ENCODE measurements around the gene TRPV4.
"Not testable (repeated sequence)": the region's sequence is repeated elsewhere in the genome, so short reads cannot be mapped to it uniquely, and the experiment has no call there.

Gene TRPV4

DNA sequence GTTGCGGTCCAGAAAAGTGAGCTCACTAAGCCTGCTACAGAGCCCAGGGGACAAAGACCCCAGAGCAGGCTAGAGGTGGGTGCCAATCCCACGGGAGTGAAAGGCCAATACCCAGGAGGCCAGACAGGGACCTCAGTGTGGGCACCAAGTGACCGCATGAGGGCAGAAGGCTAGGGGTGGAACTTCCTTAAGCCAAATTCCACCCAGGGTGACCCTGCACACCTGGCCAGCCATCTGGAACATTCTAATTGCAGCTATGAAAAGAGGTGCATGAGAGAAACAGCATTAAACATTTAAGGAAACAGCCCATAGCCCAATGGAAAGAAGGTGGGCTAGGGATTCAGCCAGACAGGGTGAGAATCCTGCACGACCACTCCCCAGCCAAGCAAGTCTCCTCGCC lies 27.8 kb upstream of the TRPV4 start:
- DNase-seq (ENCODE audit: low read depth in 2 of 2) = no peak

DNA sequence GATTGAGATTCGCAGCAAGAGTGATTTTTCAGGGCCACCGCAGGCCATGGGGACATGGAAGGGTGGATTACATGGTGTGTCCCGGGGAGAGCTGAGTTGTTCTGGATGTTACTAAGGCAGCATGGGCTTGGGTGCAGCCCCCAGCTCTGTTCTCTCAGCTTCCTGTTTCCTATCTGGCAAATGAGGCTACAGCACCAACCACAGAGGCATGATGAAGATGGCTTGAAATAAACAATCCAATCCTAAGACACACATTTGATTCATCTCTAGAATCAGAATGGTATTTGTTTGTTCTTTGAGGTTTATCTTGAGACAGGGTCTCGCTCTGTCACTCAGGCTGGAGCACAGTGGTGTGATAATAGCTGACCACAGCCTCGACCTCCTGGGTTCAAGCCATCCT lies 25.6 kb upstream of the TRPV4 start:
- DNase-seq (ENCODE audit: low read depth in 2 of 2) = no peak

DNA sequence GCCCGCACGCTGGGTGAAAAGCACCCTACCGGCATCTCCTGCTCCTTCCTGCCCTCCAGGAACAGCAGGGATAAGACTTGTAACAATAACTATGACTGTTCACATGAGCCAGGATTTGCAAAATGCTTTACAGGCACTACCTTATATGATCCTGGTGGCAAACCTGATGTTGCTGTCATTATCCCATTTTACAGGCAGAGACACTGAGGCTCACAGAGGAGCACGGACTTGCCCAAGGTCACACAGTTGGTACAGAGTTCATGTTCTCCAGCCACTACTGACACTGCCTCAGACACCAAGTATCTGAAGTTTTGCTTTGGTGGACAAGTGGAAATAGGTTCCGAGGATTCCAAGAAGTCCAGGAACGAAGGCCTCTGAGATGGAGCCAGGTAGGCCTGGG lies 24.5 kb upstream of the TRPV4 start:
- DNase-seq (ENCODE audit: low read depth in 2 of 2) = no peak

DNA sequence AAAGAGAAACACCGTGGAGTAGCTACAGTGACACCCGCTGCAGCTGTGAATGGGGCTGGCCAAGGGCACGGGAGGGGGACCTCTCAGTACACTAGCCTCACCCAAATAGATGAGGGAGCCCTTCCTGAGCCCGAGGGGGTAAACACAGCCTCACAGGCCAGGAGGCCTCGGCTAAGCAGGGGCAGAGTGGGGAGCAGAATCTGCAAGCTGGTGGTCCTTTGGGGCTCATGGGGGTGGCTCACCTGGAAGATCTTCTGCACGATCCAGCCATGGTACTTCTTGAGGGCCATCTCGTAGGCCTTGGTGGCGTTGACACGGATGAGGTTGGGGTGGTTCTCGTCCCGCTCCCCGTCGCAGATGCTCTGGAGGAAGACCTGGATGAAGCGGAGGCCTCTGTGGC lies 22.2 kb upstream of the TRPV4 start:
- DNase-seq (ENCODE audit: low read depth in 2 of 2) = no peak

DNA sequence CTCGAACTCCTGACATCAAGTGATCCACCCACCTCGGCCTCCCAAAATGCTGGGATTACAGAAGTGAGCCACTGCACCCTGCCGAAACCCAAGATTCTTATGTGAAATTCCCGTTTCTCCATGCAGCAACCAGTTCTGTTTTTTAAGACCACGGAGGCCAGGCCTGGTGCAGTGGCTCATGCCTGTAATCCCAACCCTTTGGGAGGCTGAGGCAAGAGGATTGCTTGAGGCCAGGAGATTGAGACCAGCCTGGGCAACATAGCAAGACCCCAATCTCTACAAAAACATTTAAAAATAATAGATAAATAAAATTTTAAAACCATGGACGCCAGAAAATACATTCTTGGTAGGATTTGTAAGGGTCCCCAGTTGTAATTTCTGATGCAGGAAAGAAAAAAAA lies 17.3 kb upstream of the TRPV4 start:
- not testable (repeated sequence) for DNase-seq (ENCODE audit: low read depth in 2 of 2)

DNA sequence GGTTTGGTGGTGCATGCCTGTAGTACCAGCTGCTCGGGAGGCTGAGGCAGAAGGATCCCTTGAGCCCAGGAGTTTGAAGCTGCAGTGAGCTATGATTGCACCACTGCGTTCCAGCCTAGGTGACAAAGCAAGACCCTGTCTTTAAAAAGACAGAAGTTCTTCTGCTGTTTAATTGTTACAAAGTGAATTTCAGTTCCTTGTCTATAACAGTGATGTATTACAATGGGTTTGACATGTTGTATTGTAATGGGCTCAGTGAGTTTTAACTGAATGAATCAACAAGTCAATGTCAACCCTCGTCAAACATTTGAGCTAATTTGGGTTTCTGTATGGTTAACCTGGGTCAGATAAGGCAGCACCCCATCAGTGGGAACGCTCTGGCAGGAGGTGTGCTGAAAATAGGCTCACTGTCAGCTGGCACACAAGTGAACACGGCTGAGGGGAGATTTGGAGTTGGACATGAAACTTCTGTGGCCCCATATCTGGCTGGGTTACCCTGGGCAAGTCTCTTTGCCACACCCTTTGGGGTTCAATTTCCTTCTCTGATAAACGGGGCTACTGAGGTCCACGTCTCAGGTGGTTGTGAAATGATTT lies 14.0 kb upstream of the TRPV4 start:
- DNase-seq (ENCODE audit: low read depth in 2 of 2) = no peak

DNA sequence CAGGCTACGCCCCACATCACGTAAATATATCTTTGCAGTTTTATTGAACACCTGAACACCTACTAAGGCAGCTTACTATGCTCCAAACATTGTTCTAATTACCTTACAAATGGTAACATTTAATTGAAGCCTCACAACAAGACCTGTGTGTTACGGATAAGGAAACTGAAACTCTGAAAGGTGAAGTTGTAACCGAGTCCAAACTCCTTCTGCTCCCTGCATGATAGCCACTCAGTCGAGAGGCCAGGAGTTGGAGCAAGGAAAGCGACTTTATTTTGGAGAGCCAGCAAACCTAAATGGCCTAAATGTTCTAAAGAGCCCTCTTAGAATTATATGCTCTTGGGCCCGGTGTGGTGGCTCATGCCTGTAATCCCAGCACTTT lies 12.6 kb upstream of the TRPV4 start:
- no peak for DNase-seq (ENCODE audit: low read depth in 2 of 2)

DNA sequence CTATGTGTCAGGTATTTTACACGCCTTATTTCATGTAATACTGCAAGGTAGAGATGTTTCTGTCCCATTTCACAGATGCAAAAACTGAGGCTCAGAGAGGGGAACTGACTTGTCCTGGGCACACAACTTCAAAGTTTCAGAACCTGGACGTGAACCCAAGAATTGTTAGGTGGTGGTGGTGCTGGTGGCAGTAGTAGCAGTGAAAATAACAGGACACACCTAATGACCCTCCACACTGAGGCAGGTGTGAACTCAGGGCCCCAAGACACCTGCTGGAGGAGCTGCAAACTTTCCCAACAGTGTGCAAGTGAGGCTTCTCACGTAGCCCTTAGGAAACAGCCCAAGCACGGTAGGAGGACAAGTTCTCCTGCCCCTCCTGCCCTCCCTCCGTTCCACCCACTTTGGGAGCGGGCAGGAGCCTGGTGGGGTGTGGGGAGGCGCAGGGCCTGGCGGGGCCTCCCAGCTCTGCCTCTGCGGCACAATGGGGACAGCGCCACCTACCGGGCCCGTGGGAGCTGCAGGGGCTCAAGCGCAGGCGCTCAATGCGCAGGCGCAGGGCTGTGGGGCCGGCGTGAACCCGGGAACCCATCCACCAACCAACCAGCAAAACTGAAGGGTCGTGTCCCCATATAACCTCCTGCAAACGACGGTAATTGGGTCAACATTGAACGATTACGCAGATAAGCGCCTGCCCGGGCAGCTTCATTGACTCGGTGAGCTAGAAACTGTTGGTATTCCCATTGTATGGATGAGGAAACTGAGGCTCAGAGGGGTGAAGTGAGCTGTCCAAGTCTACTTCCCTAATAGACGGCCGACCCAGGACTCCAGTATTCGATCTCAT lies 12.0 kb upstream of the TRPV4 start:
- peak; percentile 79 to 82 for DNase-seq (ENCODE audit: low read depth in 2 of 2)

DNA sequence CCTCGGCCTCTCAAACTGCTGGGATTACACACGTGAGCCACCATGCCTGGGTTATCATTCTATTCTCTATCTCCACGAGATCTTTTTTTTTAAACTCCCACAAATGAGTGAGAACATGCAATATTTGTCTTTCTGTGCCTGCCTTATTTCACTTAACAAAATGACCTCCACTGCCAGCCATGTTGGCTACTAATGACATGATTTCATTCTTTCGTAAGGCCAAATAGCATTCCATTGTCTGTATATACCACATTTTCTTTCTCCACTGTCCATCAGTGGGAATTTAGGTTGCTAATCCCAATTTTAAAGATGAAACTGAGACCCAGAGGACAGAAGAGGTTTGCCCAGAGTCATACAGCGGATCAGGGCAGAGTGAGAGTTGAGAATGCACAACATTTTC lies 10.9 kb upstream of the TRPV4 start:
- no peak for DNase-seq (ENCODE audit: low read depth in 2 of 2)

DNA sequence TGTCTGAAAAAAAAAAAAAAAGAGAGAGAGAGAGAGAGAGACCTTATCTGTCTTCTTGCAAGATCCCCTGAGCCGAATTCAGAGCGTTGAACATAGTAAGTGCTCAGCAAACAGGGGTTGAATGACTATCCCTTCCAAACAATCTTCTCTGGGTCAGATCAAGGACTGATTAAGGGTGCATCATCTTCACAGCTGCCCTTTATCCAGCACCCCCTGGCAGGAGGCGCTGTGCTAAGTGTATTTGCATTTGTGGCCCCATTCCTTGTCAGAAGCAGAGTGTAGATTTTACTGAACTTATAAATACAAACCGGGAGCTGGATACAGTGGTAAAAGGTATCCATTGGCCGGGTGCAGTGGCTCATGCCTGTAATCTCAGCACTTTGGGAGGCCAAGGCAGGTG lies 8.8 kb upstream of the TRPV4 start:
- DNase-seq (ENCODE audit: low read depth in 2 of 2) = no peak

DNA sequence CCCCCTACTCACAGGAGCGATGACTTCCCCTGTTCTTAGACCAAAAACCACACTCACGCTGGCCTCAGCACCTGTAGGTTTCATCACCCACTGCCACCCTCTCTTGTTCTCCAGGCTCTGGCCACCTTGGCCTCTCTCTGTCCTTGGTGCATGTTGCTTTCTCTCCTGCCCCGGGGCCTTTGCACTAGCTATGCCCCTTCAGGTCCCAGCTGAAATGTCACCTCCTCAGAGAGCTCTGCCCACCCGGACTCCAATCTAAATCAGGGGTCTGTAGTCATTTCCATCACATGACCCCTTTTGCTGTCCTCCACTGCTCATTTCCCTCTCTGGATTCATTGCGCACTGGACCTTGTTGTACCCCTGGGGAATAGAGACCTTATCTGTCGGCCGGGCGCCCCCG lies 8.2 kb upstream of the TRPV4 start:
- DNase-seq (ENCODE audit: low read depth in 2 of 2) = no peak

DNA sequence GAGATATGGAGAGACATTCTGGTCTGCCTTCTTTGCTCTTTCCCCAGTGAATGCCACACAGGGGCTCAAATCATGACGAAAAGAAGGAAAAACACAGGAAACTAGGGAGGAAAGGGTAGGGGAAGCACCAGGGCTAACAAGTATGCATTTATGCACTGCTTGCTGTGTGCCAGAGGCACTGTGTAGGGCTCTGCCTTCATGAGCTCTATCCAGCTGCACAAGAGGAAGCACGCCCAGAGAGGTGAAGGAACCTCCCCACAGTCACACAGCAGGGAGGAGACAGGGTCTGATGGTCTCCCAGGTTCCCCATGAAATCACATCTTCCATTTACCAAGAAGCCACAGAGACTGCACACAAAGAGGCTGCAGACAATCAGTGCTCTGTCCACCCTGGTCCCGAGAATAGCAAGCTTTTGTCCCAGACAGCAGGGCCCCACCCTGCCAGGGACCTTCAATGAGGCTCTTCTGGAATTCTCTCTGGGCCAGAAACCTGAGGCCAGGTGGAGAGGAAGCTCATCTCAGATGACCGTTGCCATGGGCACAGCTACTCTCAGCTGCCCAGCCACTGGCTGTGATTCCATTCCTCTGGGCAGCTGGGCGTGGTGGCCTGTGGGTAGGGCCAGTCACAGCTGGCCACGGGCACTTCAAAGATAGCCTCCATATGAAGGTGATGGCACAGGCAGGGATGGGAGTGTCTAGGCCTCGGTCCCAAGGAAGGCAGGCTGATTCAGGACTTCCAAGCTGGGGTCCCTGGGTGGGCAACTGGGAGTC lies 7.3 kb upstream of the TRPV4 start:
- no peak for DNase-seq (ENCODE audit: low read depth in 2 of 2)

DNA sequence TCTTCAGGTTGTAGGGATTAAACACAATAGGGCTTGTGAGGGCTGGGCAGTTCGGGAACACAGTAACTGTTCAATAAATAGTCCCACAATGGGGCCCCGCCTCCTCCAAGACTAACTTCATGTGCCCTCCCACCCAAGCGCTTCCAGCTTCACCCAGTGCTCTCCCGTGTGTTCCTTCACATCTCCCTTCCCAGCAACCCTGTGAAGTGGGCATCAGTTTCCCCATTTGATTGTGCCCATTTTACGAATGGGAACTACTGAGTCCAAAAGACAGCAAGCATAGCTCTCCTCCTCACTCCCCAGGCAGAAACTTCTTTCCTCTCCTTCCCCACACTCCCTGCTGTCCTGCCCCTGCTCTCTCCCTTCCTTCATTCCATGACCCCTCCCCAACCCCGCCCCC lies 6.2 kb upstream of the TRPV4 start:
- DNase-seq (ENCODE audit: low read depth in 2 of 2) = no peak

DNA sequence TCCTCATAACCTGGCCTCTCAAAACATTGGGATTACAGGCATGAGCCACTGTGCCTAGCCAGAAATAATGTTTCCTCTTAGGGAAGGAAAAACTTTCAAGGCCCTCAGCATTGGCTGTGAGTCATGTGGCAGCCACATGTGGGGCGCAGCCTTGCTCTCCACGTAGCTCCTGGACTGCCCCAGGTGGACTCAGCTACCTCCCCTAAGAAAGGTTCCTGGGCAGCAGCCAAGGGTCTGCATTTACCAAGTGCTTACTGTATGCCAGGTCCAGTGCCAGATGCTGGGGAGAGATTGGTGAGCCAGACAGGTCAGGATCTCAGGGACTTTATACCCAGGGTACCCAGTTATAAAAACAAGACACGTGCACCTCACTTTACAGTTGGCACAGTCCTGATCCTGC lies 3.7 kb upstream of the TRPV4 start:
- DNase-seq (ENCODE audit: low read depth in 2 of 2) = no peak

DNA sequence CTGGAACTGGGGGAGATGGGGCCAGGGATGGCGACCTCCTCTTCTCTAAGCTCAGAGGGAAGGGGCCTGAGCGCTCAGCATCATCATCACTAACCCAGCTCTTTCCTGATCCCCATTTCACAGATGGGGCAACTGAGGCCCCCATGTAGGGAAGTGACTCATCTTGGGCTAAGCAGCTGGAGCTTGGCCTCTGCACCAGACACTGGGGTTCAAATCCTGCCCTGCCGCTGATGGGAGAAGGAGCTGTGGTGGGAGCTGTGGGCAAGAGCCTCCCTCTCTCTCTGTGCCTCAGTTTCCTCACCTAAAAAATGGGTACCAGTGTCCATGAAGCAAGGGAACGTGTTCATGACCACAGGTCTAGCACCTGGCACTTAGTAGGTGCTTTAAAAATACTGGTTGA lies 2.6 kb upstream of the TRPV4 start:
- DNase-seq (ENCODE audit: low read depth in 2 of 2) = no peak

DNA sequence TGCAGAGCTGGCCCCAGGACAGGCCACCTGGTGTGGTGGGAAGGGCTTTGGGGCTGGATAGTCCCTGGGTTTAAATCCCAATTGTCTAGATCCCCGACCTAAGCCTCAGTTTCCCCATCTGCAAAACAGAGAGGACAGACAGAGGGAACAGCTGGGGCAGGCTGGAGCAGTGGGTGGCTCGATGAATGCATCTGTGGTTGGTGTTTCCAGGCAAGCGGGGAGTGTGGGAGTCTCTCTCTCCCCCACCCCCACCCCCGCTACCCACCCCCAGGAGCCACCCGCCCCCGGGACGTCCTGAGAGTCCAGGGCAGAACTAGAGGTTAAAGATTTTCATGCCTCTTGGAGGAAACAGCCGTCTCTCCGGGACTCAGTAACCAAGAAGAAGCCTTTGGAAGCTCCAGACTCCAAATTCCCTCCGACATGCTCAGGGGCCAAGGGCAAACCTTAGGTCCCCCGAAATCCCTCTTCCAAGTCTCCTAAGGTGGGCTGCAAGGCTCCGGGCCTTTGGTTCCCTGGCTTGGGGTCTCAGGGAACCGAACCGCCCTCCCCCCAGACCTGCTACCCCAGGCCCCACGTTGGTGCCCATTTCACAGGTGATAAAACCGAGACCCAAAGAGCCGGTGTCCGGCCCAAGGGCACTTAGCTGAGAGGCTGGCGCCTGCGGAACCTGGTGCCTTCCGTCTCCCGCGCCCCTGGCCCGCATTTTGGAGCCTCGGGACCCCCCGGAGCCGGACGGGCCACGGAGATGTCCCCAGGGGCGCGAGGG lies 474 bp downstream of the TRPV4 start:
- no peak for DNase-seq (ENCODE audit: low read depth in 2 of 2)

DNA sequence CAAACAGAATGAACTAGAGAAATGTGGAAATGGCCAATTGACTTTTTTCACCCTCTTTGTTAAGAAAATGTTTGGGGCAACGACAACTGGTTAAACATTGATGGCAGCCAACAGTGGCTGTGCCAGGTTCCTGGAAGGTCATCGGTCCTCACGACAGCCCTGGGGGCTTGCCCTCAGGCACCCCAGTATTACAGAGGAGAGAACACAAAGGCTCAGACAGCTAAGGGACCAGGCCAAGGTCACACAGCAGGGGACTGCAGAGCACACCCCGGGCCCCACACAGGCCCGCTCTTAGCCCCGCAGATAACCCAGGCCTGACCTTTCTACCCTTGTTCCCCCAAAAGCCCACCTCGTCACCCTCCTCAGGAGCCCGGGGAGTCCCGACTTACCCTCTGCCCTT lies 1.3 kb downstream of the TRPV4 start:
- no peak for DNase-seq (ENCODE audit: low read depth in 2 of 2)

DNA sequence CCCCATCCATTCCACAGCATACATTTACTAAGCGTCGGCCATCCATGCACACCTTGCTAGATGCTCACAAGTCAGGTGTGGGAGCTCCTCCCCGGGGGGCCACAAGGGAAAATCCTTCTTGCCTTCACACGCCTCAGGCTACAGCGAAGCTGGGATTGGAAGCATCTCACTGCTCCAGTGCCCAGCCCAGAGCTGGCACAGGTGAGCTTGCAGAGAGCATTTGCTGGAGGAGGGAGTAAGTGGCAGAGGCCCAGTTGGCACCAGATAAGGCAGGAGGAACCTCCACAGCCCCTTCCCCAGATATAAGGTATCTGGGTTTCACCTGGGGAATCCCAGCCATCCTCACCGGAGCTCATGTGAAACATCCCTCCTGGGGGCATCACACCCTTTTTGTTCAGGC lies 1.8 kb downstream of the TRPV4 start:
- DNase-seq (ENCODE audit: low read depth in 2 of 2) = no peak

DNA sequence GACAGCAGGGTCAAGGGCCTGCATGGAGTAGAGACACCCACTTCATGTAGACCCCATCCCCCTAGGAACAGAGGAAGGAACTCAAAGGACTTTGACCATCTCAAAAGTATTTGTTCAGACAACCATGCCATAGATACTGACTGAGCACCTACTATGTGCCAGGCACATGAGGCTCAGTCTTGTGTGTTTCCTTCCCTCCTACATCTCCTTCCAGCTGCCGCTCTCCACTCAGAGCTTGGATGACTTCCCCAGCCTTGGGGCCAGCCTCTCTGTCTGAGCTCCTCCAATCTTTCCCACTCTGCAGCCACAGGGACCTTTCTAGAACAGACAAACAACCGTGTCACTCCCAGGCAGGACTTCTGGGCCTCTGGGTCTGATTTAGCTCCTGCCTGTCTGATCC lies 2.5 kb downstream of the TRPV4 start:
- no peak for DNase-seq (ENCODE audit: low read depth in 2 of 2)

DNA sequence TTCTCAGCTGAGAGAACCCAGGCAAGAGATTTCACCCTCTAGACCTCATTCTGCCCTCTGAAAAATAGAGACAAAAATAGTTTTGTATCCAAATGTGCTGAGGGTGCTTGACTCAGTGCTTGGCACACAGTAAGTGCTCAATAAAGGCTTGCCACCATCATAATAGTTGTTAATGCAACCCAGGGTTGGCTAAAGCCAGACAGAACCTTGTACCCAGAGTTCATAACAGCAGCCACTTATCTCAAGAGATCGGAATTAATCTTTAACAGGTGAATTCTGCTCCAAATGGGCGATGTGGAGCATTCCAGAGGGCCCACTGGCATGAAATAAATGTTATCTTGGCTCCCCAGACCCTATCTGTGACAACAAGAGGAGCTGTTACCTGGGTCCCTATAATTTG lies 2.9 kb downstream of the TRPV4 start:
- DNase-seq (ENCODE audit: low read depth in 2 of 2) = no peak

DNA sequence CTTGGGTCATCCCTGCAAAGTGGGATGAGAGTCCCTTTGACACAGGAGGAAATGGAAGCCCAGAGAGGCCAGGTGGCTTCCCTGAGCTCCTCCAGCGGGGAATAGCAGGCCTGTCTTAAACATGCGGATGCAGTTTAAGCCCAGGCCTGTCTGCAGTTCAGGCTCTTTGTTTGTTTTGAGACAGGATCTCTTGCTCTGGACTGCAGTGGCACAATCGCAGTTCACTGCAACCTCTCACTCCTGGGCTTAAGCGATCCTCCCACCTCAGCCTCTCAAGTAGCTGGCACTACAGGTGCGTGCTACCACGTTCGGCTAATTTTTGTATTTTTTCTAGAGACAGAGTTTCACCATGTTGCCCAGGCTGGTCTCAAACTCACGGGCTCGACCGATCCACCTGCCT lies 3.5 kb downstream of the TRPV4 start:
- no peak for DNase-seq (ENCODE audit: low read depth in 2 of 2)

DNA sequence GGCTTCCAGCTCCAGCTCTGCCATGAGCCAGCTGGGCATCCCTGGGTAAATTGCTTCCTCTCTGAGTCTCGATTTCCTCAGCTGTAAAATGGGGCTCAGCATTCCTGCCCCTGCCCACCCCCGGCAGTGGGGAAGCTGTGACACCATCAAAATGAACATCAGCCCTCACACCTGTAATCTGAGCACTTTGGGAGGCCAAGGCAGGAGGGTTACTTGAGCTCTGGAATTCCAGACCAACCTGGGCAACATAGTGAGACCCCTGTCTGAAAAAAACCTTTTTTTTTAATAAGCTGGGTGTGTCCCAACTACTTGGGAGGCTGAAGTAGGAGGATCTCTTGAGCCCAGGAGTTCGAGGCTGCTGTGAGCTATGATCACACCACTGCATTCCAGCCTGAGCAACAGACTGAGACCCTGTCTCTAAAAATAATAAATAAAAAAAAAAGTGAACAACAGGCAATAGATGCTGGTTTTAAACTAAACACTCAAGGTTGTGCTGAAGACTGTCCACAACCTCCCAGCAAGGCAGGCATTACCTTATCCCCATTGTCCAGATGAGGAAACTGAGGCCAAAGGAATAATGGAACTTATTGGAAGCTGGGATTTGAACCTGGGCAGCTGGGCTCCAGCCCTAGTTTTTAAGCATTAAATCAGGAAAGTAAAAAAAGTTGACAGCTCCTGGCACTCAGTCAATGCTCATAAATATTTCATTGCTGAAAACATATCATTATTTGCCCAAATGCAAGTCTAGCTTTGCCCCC lies 4.3 kb downstream of the TRPV4 start:
- DNase-seq (ENCODE audit: low read depth in 2 of 2) = no peak

Measured in stimulated activated CD8-positive, alpha-beta memory T cell treated with anti-CD3 and anti-CD28 coated beads, Interleukin-2, amount 100 ng/mL, for 1 hour (primary cell).